ENCODE results near the gene SPIRE1.

Gene SPIRE1

DNA sequence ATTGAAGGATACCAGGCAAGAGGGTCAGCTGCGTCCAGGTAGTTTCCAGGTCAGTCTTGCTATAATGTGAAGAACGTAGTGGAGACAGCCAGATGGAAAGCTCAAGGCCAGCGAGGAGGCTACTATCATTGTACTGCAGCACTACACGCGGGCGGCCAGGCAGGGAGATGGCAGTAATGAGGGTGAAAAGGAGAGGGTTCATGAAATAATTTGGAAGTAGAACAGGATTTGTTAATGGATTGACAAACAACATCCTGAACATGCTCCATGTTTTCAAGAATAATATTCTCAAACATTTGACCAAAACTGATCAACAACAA is 17.1 kb downstream of the SPIRE1 start:
- 0 out of 2 replicates have a peak, but pooled peaks cover 3% of the 10 kb centered on the region for H3K27me3 ChIP-seq (ENCODE audit: insufficient read depth, low read length)
- H3K4me2 ChIP-seq (ENCODE audit: low read length): no peak overlapping the region
- no peak overlapping the region for H3K9ac ChIP-seq (ENCODE audit: low read length)
- H2AFZ ChIP-seq (ENCODE audit: low read length): no peak overlapping the region
- TF ChIP-seq, protein P1, sequence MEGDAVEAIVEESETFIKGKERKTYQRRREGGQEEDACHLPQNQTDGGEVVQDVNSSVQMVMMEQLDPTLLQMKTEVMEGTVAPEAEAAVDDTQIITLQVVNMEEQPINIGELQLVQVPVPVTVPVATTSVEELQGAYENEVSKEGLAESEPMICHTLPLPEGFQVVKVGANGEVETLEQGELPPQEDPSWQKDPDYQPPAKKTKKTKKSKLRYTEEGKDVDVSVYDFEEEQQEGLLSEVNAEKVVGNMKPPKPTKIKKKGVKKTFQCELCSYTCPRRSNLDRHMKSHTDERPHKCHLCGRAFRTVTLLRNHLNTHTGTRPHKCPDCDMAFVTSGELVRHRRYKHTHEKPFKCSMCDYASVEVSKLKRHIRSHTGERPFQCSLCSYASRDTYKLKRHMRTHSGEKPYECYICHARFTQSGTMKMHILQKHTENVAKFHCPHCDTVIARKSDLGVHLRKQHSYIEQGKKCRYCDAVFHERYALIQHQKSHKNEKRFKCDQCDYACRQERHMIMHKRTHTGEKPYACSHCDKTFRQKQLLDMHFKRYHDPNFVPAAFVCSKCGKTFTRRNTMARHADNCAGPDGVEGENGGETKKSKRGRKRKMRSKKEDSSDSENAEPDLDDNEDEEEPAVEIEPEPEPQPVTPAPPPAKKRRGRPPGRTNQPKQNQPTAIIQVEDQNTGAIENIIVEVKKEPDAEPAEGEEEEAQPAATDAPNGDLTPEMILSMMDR (IDR thresholded peaks at IDR 0.05; ENCODE audit: low read length): no peak
- no peak for TF ChIP-seq EZH2 (IDR thresholded peaks at IDR 0.05; ENCODE audit: borderline replicate concordance, low read length)
- no peaks in the 10 kb centered on the region for H3K36me3 ChIP-seq (ENCODE audit: insufficient read depth, low read length)
- H4K20me1 ChIP-seq (ENCODE audit: insufficient read depth, low read length): no peaks in the 10 kb centered on the region
- H3K4me1 ChIP-seq (ENCODE audit: insufficient read depth, low read length, severe bottlenecking): no peaks in the 10 kb centered on the region
- H3K79me2 ChIP-seq (ENCODE audit: insufficient read depth, low read length): no peaks in the 10 kb centered on the region
- no peaks in the 10 kb centered on the region for H3F3A ChIP-seq (ENCODE audit: insufficient read depth, low read length)
- H3K9me3 ChIP-seq (ENCODE audit: low read length): no peaks in the 10 kb centered on the region
- no peaks in the 10 kb centered on the region for H3K9me2 ChIP-seq (ENCODE audit: low read depth, low read length)
- no peak overlapping the region for H3K27ac ChIP-seq (ENCODE audit: low read depth, low read length, poor library complexity, severe bottlenecking)
- no peak overlapping the region for H3K4me3 ChIP-seq (ENCODE audit: low read depth, low read length, poor library complexity, severe bottlenecking)

DNA sequence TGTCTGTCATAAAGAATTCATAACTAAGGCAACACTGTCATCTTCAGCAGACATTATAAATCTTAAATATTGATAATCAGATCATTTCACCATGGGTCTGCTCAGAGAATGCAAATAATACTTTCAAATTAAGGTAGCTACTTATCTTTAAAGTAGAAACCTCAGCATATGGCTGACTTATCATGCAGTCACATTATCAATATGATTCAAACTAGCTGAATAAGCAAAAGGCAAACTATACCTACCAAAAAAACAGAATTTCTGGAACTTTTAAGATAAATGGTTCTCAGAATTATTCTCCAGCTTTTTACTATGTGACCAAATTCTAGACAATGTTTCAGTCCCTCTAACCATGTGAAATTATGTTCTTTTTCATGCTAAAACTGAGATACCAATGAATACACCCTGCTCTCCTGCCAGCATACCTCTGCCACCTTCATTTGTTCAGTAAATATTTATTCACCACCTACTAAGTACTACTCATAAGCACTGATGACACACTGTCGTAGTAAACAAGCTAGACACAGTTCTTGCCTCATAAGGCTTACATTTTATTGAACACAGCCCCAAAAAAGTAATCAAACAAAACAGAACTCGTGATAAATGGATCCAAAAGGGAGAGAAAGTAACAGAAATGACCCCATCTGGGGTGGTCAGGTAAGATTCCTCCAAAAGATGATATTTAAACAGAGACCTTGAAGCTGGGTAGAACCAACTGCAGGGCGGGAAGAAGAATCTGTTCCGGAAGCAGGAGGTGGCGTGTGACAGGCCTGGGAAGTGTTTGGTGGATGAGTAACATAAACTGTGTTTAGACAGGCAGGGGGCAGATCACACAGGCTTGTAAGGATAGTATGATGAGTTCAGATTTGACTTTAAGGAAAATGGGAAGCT is 17.7 kb downstream of the SPIRE1 start:
- Histone ChIP-seq H3K9ac (ENCODE audit: low read length) (no peak overlapping the region), H3K4me3 (ENCODE audit: low read depth, low read length, poor library complexity, severe bottlenecking) (no peak overlapping the region), H3K9me2 (ENCODE audit: low read depth, low read length) (no peaks in the 10 kb centered on the region), H3K4me2 (ENCODE audit: low read length) (no peak overlapping the region), H3K79me2 (ENCODE audit: insufficient read depth, low read length) (no peaks in the 10 kb centered on the region), H3K4me1 (ENCODE audit: insufficient read depth, low read length, severe bottlenecking) (no peaks in the 10 kb centered on the region), H3K9me3 (ENCODE audit: low read length) (no peaks in the 10 kb centered on the region), H4K20me1 (ENCODE audit: insufficient read depth, low read length) (no peaks in the 10 kb centered on the region), H2AFZ (ENCODE audit: low read length) (no peak overlapping the region), H3K27me3 (ENCODE audit: insufficient read depth, low read length) (no peaks in the 10 kb centered on the region), H3K27ac (ENCODE audit: low read depth, low read length, poor library complexity, severe bottlenecking) (no peak overlapping the region), H3F3A (ENCODE audit: insufficient read depth, low read length) (no peaks in the 10 kb centered on the region), H3K36me3 (ENCODE audit: insufficient read depth, low read length) (no peaks in the 10 kb centered on the region)
- TF ChIP-seq, protein P1 (IDR thresholded peaks at IDR 0.05; ENCODE audit: low read length): no peak
- TF ChIP-seq EZH2 (IDR thresholded peaks at IDR 0.05; ENCODE audit: borderline replicate concordance, low read length): no peak

DNA sequence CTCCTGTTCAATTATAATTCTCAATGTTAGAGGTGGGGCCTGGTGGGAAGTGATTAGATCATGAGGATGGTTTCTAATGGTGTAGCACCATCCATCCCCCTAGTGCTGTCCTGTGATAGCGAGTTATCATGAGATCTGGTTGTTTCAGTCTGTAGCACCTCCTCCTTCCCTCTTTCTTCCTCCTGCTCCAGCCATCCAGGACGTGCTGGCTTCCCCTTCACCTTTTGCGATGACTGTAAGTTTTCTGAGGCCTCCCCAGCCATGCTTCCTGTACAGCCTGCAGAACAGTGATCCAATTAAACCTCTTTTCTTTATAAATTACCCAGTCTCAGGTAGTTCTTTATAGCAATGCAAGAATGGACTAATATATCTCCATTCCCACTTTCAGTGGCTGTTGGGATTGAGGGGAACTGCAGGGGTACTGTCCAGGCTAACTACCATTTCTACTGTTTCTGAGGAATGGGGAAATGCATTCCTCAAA is 19.2 kb downstream of the SPIRE1 start:
- Histone ChIP-seq H3K4me3 (ENCODE audit: low read depth, low read length, poor library complexity, severe bottlenecking) (no peak overlapping the region), H3K79me2 (ENCODE audit: insufficient read depth, low read length) (no peaks in the 10 kb centered on the region), H3K9me3 (ENCODE audit: low read length) (no peaks in the 10 kb centered on the region), H4K20me1 (ENCODE audit: insufficient read depth, low read length) (no peaks in the 10 kb centered on the region), H3K4me2 (ENCODE audit: low read length) (no peak overlapping the region), H2AFZ (ENCODE audit: low read length) (no peak overlapping the region), H3K9ac (ENCODE audit: low read length) (no peak overlapping the region), H3F3A (ENCODE audit: insufficient read depth, low read length) (no peaks in the 10 kb centered on the region), H3K27ac (ENCODE audit: low read depth, low read length, poor library complexity, severe bottlenecking) (no peak overlapping the region), H3K9me2 (ENCODE audit: low read depth, low read length) (no peaks in the 10 kb centered on the region), H3K27me3 (ENCODE audit: insufficient read depth, low read length) (no peaks in the 10 kb centered on the region), H3K4me1 (ENCODE audit: insufficient read depth, low read length, severe bottlenecking) (no peaks in the 10 kb centered on the region), H3K36me3 (ENCODE audit: insufficient read depth, low read length) (no peaks in the 10 kb centered on the region)
- no peak for TF ChIP-seq EZH2 (IDR thresholded peaks at IDR 0.05; ENCODE audit: borderline replicate concordance, low read length)
- TF ChIP-seq, protein P1 (IDR thresholded peaks at IDR 0.05; ENCODE audit: low read length): no peak
